K562 (cell line): Measurements from ENCODE around the gene POR. TPM values are rescaled to one million over a fixed set of nuclear protein-coding genes. Genes with fewer than 3 reads are reported as not detected.

Experiments
- AFF1 ChIP-seq, 2 experiments: fragments of 450-650 bp; IDR thresholded peaks; 2 replicates each; pipeline ENCODE4 v1.6.1; 2018; ENCODE audit warnings: mild to moderate bottlenecking in 2 of 2, low read depth in 1 of 2; ENCODE audit not compliant: partially characterized antibody in 2 of 2
- ATF1 ChIP-seq, 2 experiments: fragments of 450-650 bp in 1 of 2; IDR thresholded peaks; 2 replicates each; pipeline ENCODE4 v1.6.1; 2016; ENCODE audit warnings: missing compliant biosample characterization in 1 of 2, missing genetic modification characterization in 1 of 2
- CEBPZ ChIP-seq: fragments of 150-350 bp; IDR thresholded peaks from 2 replicates; pipeline ENCODE4 v1.6.1; 2014; ENCODE audit warnings: low read depth, mild to moderate bottlenecking, low read length, borderline replicate concordance
- CTCF ChIP-seq, 3 experiments: IDR thresholded peaks in 2 of 3; conservative IDR thresholded peaks in 1 of 3; 2 replicates each; pipeline ENCODE4 v1.5.1; 2011 to 2012; ENCODE audit warnings: low read length in 3 of 3, mild to moderate bottlenecking in 3 of 3, control low read depth in 2 of 3, improper control_type of control experiment in 1 of 3, inconsistent platforms in 1 of 3, low read depth in 1 of 3, mixed read lengths in 1 of 3, moderate library complexity in 1 of 3; ENCODE audit not compliant: insufficient read depth in 2 of 3
- E2F8 ChIP-seq: fragments of 450-650 bp; IDR thresholded peaks from 2 replicates; pipeline ENCODE4 v1.7.1; 2018; ENCODE audit warnings: mild to moderate bottlenecking, low read depth; ENCODE audit not compliant: partially characterized antibody
- PKNOX1 ChIP-seq: fragments of 450-650 bp; IDR thresholded peaks from 2 replicates; pipeline ENCODE4 v1.6.1; 2016
- PREB ChIP-seq: sonication (generic); formaldehyde crosslinking; IDR thresholded peaks from 2 replicates; pipeline ENCODE4 v1.8.1; 2023; ENCODE audit warnings: mild to moderate bottlenecking, missing genetic modification reagents
- XRCC5 ChIP-seq: fragments of 200-400 bp; formaldehyde crosslinking; IDR thresholded peaks from 2 replicates; pipeline ENCODE4 v1.6.1; 2017; ENCODE audit warnings: low read depth, mild to moderate bottlenecking, low read length
- polyA plus RNA-seq, 8 experiments: library from polyadenylated mRNA; depleted of rRNA in 4 of 8; stranded (reverse) in 5 of 8; unstranded in 3 of 8; fragments of >200 nt; fragmentation: Nextera tagmentation in 2 of 8; fragmentation: Illumina TruSeq in 1 of 8; extraction: Ambion mirVana in 2 of 8; extraction: Trizol in 1 of 8; gene quantifications; 2 replicates each; pipeline versions ENCODE4 v1.2.1 to v1.2.3, GENCODE V29; 2011 to 2014; ENCODE audit warnings: inconsistent platforms in 1 of 8, missing spikeins in 1 of 8
- total RNA-seq, 7 experiments: library from RNA; depleted of rRNA in 6 of 7; stranded (reverse); fragments of >200 nt in 6 of 7; fragmentation: Illumina TruSeq in 2 of 7; extraction: Trizol in 2 of 7; gene quantifications; 2 replicates each; pipeline versions ENCODE4 v1.2.1 to v1.2.3, GENCODE V29; 2011 to 2021; ENCODE audit warnings: low replicate concordance in 1 of 7

Gene POR
- total and polyA plus RNA-seq, 9 of the 15 experiments (the other 6 are each of a cell fraction or from before 2014, with no cell fraction given), result 4.7 to 142 (median 40.8) TPM

GRCh38 chr7:75866489-75867389, 48.2 kb upstream of the POR start (continued):
- TF ChIP-seq CEBPZ (no peak), PKNOX1 (peak; percentile 88), XRCC5 (peak; percentile 73; the same call in 1 of the 2 replicates), AFF1 (IDR thresholded peaks at IDR 0.05; ENCODE audit: low read depth in 1 of 2, partially characterized antibody in 2 of 2) (peak in 1 of 2 experiments; percentile 89), ATF1 (CRISPR knock-in tag; IDR thresholded peaks at IDR 0.05) (no peak), ATF1 (tag; IDR thresholded peaks at IDR 0.05) (peak; percentile 66), E2F8 (peak; percentile 58), PREB (CRISPR knock-in tag) (no peak), CTCF (IDR thresholded peaks at IDR 0.05 in 2 of 3, conservative IDR thresholded peaks at IDR 0.05 in 1 of 3; ENCODE audit: insufficient read depth in 2 of 3, low read depth in 1 of 3, low read length in 3 of 3) (peak; percentile 96 to 99 (median 99))
